ENCODE data around the gene BCL11A.

- TF ChIP-seq EZH2 (IDR thresholded peaks at IDR 0.05; ENCODE audit: low read depth, unreplicated experiment) (no peak), CTCF (conservative IDR thresholded peaks at IDR 0.05; ENCODE audit: low read depth in 2 of 2) (no peak), REST (IDR thresholded peaks at IDR 0.05; ENCODE audit: unreplicated experiment) (no peak), EZH2phosphoT487 (IDR thresholded peaks at IDR 0.05; ENCODE audit: unreplicated experiment) (no peak)
Measured at GRCh38 chr2:60522462-60522861, 31.0 kb downstream of the BCL11A start.

All from GM23338 (cell line).